MCF 10A (cell line): ENCODE measurements around the gene SIRT1. TPM values are rescaled to one million over a fixed set of nuclear protein-coding genes. Genes with fewer than 3 reads are reported as not detected.
A peak's percentile ranks its signal among the peaks of the same experiment; 100 is the strongest.

ENCODE experiments used
- BruUV-seq: library from RNA; stranded (reverse); fragments of 400-500 nt; replicated peaks from 2 replicates; lab custom pipeline; 2021; lab: Mats Ljungman, UMichigan
- CTCF ChIA-PET: fragments of 300-600 bp; sonication (Branson Sonifier 250); formaldehyde crosslinking; extraction: SDS; loops from one replicate; lab custom pipeline; 2021; ENCODE audit warnings: antibody characterized with exemption, inconsistent platforms; lab: Yijun Ruan, JAX
- POLR2A ChIA-PET: fragments of 300-600, 350-650 bp; sonication (Branson Sonifier 250); formaldehyde crosslinking; extraction: SDS; loops from one replicate; lab custom pipeline; 2020; ENCODE audit warnings: antibody characterized with exemption, inconsistent platforms; lab: Yijun Ruan, JAX
- DNase-seq: peaks from one replicate; pipeline ENCODE4 v3.0.0-alpha.2; 2018; ENCODE audit not compliant: unreplicated experiment
- H3K27ac Mint-ChIP-seq: one replicate; pipeline ENCODE4 v1.8.0; 2022; ENCODE audit warnings: mild to moderate bottlenecking, low read depth, mixed read lengths; ENCODE audit not compliant: unreplicated experiment
- H3K27me3 Mint-ChIP-seq: one replicate; pipeline ENCODE4 v1.8.0; 2022; ENCODE audit warnings: mixed read lengths; ENCODE audit not compliant: insufficient read depth, unreplicated experiment
- H3K36me3 Mint-ChIP-seq: one replicate; pipeline ENCODE4 v1.8.0; 2022; ENCODE audit warnings: mild to moderate bottlenecking, moderate library complexity, mixed read lengths; ENCODE audit not compliant: insufficient read depth, unreplicated experiment
- H3K4me1 Mint-ChIP-seq: one replicate; pipeline ENCODE4 v1.8.0; 2022; ENCODE audit warnings: mixed read lengths; ENCODE audit not compliant: insufficient read depth, unreplicated experiment
- H3K4me3 Mint-ChIP-seq: one replicate; pipeline ENCODE4 v1.8.0; 2022; ENCODE audit warnings: mild to moderate bottlenecking, moderate library complexity, mixed read lengths; ENCODE audit not compliant: unreplicated experiment
- H3K9me3 Mint-ChIP-seq: one replicate; pipeline ENCODE4 v1.8.0; 2022; ENCODE audit warnings: mixed read lengths; ENCODE audit not compliant: unreplicated experiment
- intact Hi-C: fragments of 100-400 bp; cut with micrococcal nuclease; formaldehyde crosslinking; loops from 2 replicates; pipeline ENCODE4 v1.14.1; 2022
- total RNA-seq: library from RNA; stranded (reverse); gene quantifications from 2 replicates; pipeline ENCODE4 v1.2.3, GENCODE V29; 2022
- TF ChIP-seq, protein P1 (sequence below): fragments of 200-600 bp; IDR thresholded peaks from one replicate; pipeline ENCODE4 v1.8.0; 2022; ENCODE audit warnings: antibody characterized with exemption, mild to moderate bottlenecking; ENCODE audit not compliant: unreplicated experiment

Gene SIRT1
- total RNA-seq, 1 experiment from 2014 or later, result 17.9 TPM

DNA sequence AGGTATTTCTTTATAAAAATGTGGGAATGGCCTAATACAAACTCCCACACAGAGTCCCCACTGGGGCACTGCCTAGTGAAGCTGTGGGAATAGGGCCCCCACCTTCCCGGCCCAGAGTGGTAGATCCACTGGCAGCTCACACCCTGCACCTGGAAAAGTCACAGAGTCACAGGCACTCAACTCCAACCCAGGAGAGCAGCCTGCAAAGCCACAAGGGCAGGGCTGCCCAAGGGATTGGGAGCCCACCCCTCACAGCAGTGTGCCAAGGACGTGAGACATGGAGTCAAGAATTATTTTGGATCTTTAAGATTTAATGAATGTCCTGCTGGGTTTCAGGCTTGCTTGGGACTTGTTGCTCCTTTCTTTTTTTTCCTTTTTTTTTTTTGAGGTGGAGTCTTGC lies 41.2 kb upstream of the SIRT1 start:
- Mint-ChIP-seq H3K9me3 (no peaks in the 10 kb centered on the region), H3K36me3 (no peaks in the 10 kb centered on the region), H3K27me3 (no peaks in the 10 kb centered on the region), H3K27ac (no peak overlapping the region), H3K4me1 (no peaks in the 10 kb centered on the region), H3K4me3 (no peak overlapping the region)
- TF ChIP-seq, protein P1, sequence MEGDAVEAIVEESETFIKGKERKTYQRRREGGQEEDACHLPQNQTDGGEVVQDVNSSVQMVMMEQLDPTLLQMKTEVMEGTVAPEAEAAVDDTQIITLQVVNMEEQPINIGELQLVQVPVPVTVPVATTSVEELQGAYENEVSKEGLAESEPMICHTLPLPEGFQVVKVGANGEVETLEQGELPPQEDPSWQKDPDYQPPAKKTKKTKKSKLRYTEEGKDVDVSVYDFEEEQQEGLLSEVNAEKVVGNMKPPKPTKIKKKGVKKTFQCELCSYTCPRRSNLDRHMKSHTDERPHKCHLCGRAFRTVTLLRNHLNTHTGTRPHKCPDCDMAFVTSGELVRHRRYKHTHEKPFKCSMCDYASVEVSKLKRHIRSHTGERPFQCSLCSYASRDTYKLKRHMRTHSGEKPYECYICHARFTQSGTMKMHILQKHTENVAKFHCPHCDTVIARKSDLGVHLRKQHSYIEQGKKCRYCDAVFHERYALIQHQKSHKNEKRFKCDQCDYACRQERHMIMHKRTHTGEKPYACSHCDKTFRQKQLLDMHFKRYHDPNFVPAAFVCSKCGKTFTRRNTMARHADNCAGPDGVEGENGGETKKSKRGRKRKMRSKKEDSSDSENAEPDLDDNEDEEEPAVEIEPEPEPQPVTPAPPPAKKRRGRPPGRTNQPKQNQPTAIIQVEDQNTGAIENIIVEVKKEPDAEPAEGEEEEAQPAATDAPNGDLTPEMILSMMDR, result no peak
- intact Hi-C loops, result no loop called here
- POLR2A ChIA-PET, result no interaction called here
- no TSS peak for BruUV-seq
- no peak for DNase-seq
- CTCF ChIA-PET, result interaction anchor here (0.6 kb wide), 1 partner anchor 252 kb away, joined by 4 read pairs; no protein-coding TSS in a partner anchor

DNA sequence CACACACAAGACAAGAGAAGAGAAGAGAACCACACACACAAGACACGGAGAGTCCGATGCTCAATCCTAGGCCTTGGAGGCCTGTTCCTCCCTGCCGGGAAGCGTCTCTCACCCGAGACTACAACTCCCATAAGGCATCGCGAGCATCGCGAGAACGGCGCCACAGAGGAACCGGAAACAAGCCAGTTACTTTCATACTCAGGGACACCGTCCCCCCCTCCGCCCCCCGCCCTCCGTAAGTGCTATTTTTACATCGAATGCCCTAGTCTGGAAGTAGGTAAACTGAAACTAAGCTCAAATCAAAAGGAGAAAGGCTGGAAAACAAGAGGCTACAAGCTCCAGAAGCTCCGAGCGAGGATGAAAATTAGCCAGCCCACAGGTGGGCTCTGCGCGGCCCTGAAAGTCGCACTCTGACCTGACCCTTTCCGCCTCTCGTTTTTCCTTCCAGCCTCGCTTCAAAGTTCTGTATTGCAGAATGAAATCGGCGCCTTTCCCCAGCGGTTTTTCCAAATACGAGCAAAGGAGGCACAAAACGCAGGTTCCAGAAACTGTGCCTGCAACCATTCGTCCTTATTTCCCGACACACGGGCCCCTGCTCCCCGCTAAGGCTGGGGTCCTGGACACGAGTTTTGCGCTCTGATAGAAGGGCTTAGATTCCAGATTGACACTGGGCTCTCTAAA lies 35.0 kb upstream of the SIRT1 start:
- TF ChIP-seq, protein P1, result no peak
- TSS peak; percentile 96 for BruUV-seq
- H3K36me3 Mint-ChIP-seq, result peaks cover 7% of the 10 kb centered on the region
- H3K27me3 Mint-ChIP-seq, result no peaks in the 10 kb centered on the region
- peak overlapping the region; percentile 94 for H3K27ac Mint-ChIP-seq
- no peaks in the 10 kb centered on the region for H3K9me3 Mint-ChIP-seq
- no peaks in the 10 kb centered on the region for H3K4me1 Mint-ChIP-seq
- DNase-seq, result peak; percentile 94
- ChIA-PET CTCF (interaction anchor here (0.6 to 1.0 kb wide), 3 partner anchors 11 to 189 kb away, joined by 3 read pairs; partner anchors contain the start of gene DNAJC12), POLR2A (interaction anchor here (0.8 to 1.9 kb wide), 5 partner anchors 12 to 223 kb away, joined by 3 to 23 read pairs (median 4); partner anchors contain the start of genes DNAJC12 and SIRT1)
- intact Hi-C loops, result no loop called here
- H3K4me3 Mint-ChIP-seq, result peak overlapping the region; percentile 88

DNA sequence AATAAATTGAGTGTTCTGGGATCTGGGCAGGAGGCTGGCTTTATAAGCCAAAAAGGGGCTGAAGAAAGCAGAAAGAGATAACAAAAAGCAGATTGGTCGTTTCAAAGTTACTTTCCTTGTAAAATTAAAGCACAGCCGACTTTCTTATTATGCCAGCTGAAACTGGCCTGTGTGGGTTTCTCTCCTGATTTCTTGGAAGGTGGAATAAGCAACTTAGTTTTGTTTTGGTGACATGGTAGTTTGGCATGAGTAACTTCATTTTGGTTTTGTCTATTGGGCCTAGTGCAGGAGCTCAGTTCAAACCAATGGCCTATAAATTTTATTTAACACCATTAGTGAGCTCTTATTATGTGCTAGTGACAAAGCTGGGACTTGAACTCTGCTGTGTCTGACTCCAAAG lies 33.3 kb upstream of the SIRT1 start:
- ChIA-PET POLR2A (interaction anchor here (0.6 to 2.3 kb wide), 3 partner anchors 13 to 34 kb away, joined by 3 to 5 read pairs (median 4); partner anchors contain the start of genes DNAJC12 and SIRT1), CTCF (interaction anchor here (0.7 to 1.5 kb wide), 4 partner anchors 33 to 617 kb away, joined by 3 to 7 read pairs (median 3); no protein-coding TSS in a partner anchor)
- Mint-ChIP-seq H3K9me3 (no peaks in the 10 kb centered on the region), H3K27ac (no peak overlapping the region), H3K27me3 (no peaks in the 10 kb centered on the region), H3K36me3 (peaks cover 13% of the 10 kb centered on the region), H3K4me3 (no peak overlapping the region), H3K4me1 (peaks cover 3% of the 10 kb centered on the region)
- BruUV-seq, result no TSS peak
- DNase-seq, result no peak
- intact Hi-C loops, result no loop called here
- TF ChIP-seq, protein P1, result no peak

DNA sequence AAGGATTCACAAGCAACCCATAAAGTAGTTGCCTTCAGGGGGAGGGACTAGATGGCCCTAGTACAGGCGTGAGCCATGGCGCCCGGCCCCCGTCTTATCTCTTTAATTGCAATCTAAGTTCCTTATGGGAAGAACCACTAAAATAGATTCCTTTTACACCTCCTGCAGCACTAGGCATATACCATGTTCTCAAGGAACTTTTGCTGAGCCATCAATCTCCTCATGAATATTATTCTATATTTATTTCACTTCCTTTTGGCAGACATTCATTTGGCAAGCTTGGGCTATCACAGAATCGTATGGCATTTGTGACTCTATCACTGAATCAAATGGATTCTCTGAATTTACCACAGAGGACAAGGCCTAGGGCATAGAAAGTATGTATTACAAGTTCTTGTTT lies 31.7 kb upstream of the SIRT1 start:
- H3K27me3 Mint-ChIP-seq, result no peaks in the 10 kb centered on the region
- no peaks in the 10 kb centered on the region for H3K9me3 Mint-ChIP-seq
- no peak for DNase-seq
- H3K36me3 Mint-ChIP-seq, result peaks cover 13% of the 10 kb centered on the region
- H3K4me3 Mint-ChIP-seq, result no peak overlapping the region
- peaks cover 7% of the 10 kb centered on the region for H3K4me1 Mint-ChIP-seq
- intact Hi-C loops, result no loop called here
- ChIA-PET POLR2A (interaction anchor here (1.8 to 2.3 kb wide), 2 partner anchors 15 to 31 kb away, joined by 4 to 5 read pairs; partner anchors contain the start of genes DNAJC12 and SIRT1), CTCF (interaction anchor here (1.3 to 1.5 kb wide), 3 partner anchors 42 to 303 kb away, joined by 3 to 7 read pairs (median 3); no protein-coding TSS in a partner anchor)
- H3K27ac Mint-ChIP-seq, result no peak overlapping the region
- TF ChIP-seq, protein P1, result no peak
- no TSS peak for BruUV-seq
